HepG2 (cell line): ENCODE data around the gene ADCY1.

ENCODE experiments used
- ADNP ChIP-seq: sonication (generic); formaldehyde crosslinking; IDR thresholded peaks from 2 replicates; pipeline ENCODE4 v1.4.0; 2020; ENCODE audit warnings: missing genetic modification reagents
- CTCF ChIP-seq: sonication (generic); formaldehyde crosslinking; IDR thresholded peaks from 2 replicates; pipeline ENCODE4 v1.5.0; 2020; ENCODE audit warnings: mild to moderate bottlenecking, missing genetic modification reagents, moderate library complexity
- EZH2 ChIP-seq: conservative IDR thresholded peaks from 2 replicates; pipeline ENCODE4 v1.6.1; 2012; ENCODE audit warnings: mild to moderate bottlenecking, low read depth, low read length, moderate library complexity
- JUN ChIP-seq: sonication (generic); formaldehyde crosslinking; IDR thresholded peaks from 2 replicates; pipeline ENCODE4 v1.4.0; 2020; ENCODE audit warnings: mild to moderate bottlenecking, missing genetic modification reagents
- KDM6A ChIP-seq: IDR thresholded peaks from 2 replicates; pipeline ENCODE4 v1.6.1; 2016; ENCODE audit warnings: low read depth
- MTA3 ChIP-seq: sonication (generic); formaldehyde crosslinking; IDR thresholded peaks from 2 replicates; pipeline ENCODE4 v1.4.0; 2020; ENCODE audit warnings: missing genetic modification reagents
- NFE2 ChIP-seq: sonication (generic); formaldehyde crosslinking; IDR thresholded peaks from 2 replicates; pipeline ENCODE4 v1.4.0; 2020; ENCODE audit warnings: missing genetic modification reagents
- PHF5A ChIP-seq: IDR thresholded peaks from one replicate; pipeline ENCODE4 v1.6.1; 2018; ENCODE audit warnings: low read depth, missing genetic modification reagents; ENCODE audit not compliant: unreplicated experiment
- POLR2A ChIP-seq, 2 experiments: IDR thresholded peaks; 2 replicates each; pipeline ENCODE4 v1.6.1; 2011; ENCODE audit warnings: low read depth in 2 of 2, low read length in 2 of 2, mild to moderate bottlenecking in 1 of 2, moderate library complexity in 1 of 2; ENCODE audit not compliant: insufficient read depth in 1 of 2
- TOE1 ChIP-seq: sonication (generic); formaldehyde crosslinking; IDR thresholded peaks from 2 replicates; pipeline ENCODE4 v1.4.0; 2020; ENCODE audit warnings: mild to moderate bottlenecking, missing genetic modification reagents
- ZBED4 ChIP-seq: sonication (generic); formaldehyde crosslinking; IDR thresholded peaks from 2 replicates; pipeline ENCODE4 v1.4.0; 2020; ENCODE audit warnings: missing genetic modification reagents, borderline replicate concordance
- ZNF580 ChIP-seq: IDR thresholded peaks from 2 replicates; pipeline ENCODE4 v1.6.1; 2016; ENCODE audit warnings: low read depth, borderline replicate concordance

GRCh38 chr7:45726883-45727282 is 152.7 kb downstream of the ADCY1 start:
- TF ChIP-seq PHF5A (CRISPR knock-in tag) = no peak
- no peak for TF ChIP-seq JUN (CRISPR knock-in tag)
- no peak for TF ChIP-seq NFE2 (CRISPR knock-in tag)
- TF ChIP-seq TOE1 (CRISPR knock-in tag) = no peak
- TF ChIP-seq CTCF (CRISPR knock-in tag) = no peak
- TF ChIP-seq EZH2 = no peak
- no peak for TF ChIP-seq POLR2A (IDR thresholded peaks at IDR 0.05; ENCODE audit: insufficient read depth in 1 of 2, low read depth in 2 of 2, low read length in 2 of 2)
- TF ChIP-seq ZBED4 (CRISPR knock-in tag) = no peak
- TF ChIP-seq KDM6A (CRISPR knock-in tag) = no peak
- TF ChIP-seq ADNP (CRISPR knock-in tag) = no peak
- TF ChIP-seq ZNF580 (CRISPR knock-in tag) = no peak
- TF ChIP-seq MTA3 = no peak
